Astrocyte (in vitro differentiated cells and primary cell): ENCODE results near the gene SUSD5. TPM values are rescaled to one million over a fixed set of nuclear protein-coding genes. Genes with fewer than 3 reads are reported as not detected.

ENCODE experiments used
- DNase-seq: peaks from one replicate; pipeline ENCODE4 v3.0.0-alpha.2; 2010; ENCODE audit warnings: low read depth
- FAIRE-seq: peaks from 2 replicates; lab custom pipeline; 2011; peaks lifted over from hg19 to GRCh38; lab: Jason Lieb, UNC
- H2AFZ ChIP-seq: 2 replicates; pipeline ENCODE4 v1.6.0; 2012; ENCODE audit warnings: low read depth, low read length, inconsistent platforms
- H3K27ac ChIP-seq: 2 replicates; pipeline ENCODE4 v1.5.1; 2011; ENCODE audit warnings: low read depth, low read length, inconsistent platforms
- H3K27me3 ChIP-seq: 2 replicates; pipeline ENCODE4 v1.6.0; 2011; ENCODE audit warnings: low read length, inconsistent platforms; ENCODE audit not compliant: insufficient read depth
- H3K36me3 ChIP-seq: 2 replicates; pipeline ENCODE4 v1.5.1; 2011; ENCODE audit warnings: low read length, inconsistent platforms; ENCODE audit not compliant: insufficient read depth
- H3K4me1 ChIP-seq: 2 replicates; pipeline ENCODE4 v1.5.1; 2011; ENCODE audit warnings: low read length, inconsistent platforms; ENCODE audit not compliant: insufficient read depth
- H3K4me2 ChIP-seq: 2 replicates; pipeline ENCODE4 v1.6.0; 2012; ENCODE audit warnings: low read length, inconsistent platforms
- H3K4me3 ChIP-seq: 2 replicates; pipeline ENCODE4 v1.5.1; 2011; ENCODE audit warnings: low read depth, mild to moderate bottlenecking, low read length, inconsistent platforms; ENCODE audit not compliant: insufficient read depth
- H3K79me2 ChIP-seq: 2 replicates; pipeline ENCODE4 v1.6.0; 2012; ENCODE audit warnings: mild to moderate bottlenecking, low read length, inconsistent platforms; ENCODE audit not compliant: insufficient read depth
- H3K9ac ChIP-seq: 2 replicates; pipeline ENCODE4 v1.6.0; 2012; ENCODE audit warnings: mild to moderate bottlenecking, low read length, inconsistent platforms
- H3K9me3 ChIP-seq: 2 replicates; pipeline ENCODE4 v1.5.1; 2012; ENCODE audit warnings: low read depth, mild to moderate bottlenecking, low read length, inconsistent platforms; ENCODE audit not compliant: insufficient read depth
- H4K20me1 ChIP-seq: 2 replicates; pipeline ENCODE4 v1.6.0; 2012; ENCODE audit warnings: low read length, inconsistent platforms; ENCODE audit not compliant: insufficient read depth
- H3K27ac Mint-ChIP-seq: one replicate; pipeline ENCODE4 v1.8.0; 2021; ENCODE audit warnings: mild to moderate bottlenecking, mixed read lengths; ENCODE audit not compliant: unreplicated experiment
- H3K27me3 Mint-ChIP-seq: one replicate; pipeline ENCODE4 v1.8.0; 2021; ENCODE audit warnings: low read depth, mixed read lengths; ENCODE audit not compliant: unreplicated experiment
- H3K36me3 Mint-ChIP-seq: one replicate; pipeline ENCODE4 v1.8.0; 2021; ENCODE audit warnings: low read depth, mixed read lengths; ENCODE audit not compliant: unreplicated experiment
- H3K4me1 Mint-ChIP-seq: one replicate; pipeline ENCODE4 v1.8.0; 2021; ENCODE audit warnings: low read depth, mixed read lengths; ENCODE audit not compliant: unreplicated experiment
- H3K4me3 Mint-ChIP-seq: one replicate; pipeline ENCODE4 v1.8.0; 2021; ENCODE audit warnings: mild to moderate bottlenecking, moderate library complexity, mixed read lengths; ENCODE audit not compliant: unreplicated experiment
- H3K9me3 Mint-ChIP-seq: one replicate; pipeline ENCODE4 v1.8.0; 2021; ENCODE audit warnings: mild to moderate bottlenecking, mixed read lengths; ENCODE audit not compliant: unreplicated experiment
- CTCF ChIP-seq: IDR thresholded peaks from 2 replicates; pipeline ENCODE4 v1.5.1; 2011; ENCODE audit warnings: low read depth, mild to moderate bottlenecking, inconsistent platforms, low read length, moderate library complexity; ENCODE audit not compliant: insufficient read depth
- EZH2 ChIP-seq: IDR thresholded peaks from 2 replicates; pipeline ENCODE4 v1.6.1; 2012; ENCODE audit warnings: mild to moderate bottlenecking, low read length, inconsistent platforms; ENCODE audit not compliant: insufficient read depth
- total RNA-seq: library from RNA; stranded (reverse); gene quantifications from 2 replicates; pipeline ENCODE4 v1.2.1, GENCODE V29; 2021

Gene SUSD5
- total RNA-seq, 1 donor from 2014 or later = 2.8 TPM

DNA sequence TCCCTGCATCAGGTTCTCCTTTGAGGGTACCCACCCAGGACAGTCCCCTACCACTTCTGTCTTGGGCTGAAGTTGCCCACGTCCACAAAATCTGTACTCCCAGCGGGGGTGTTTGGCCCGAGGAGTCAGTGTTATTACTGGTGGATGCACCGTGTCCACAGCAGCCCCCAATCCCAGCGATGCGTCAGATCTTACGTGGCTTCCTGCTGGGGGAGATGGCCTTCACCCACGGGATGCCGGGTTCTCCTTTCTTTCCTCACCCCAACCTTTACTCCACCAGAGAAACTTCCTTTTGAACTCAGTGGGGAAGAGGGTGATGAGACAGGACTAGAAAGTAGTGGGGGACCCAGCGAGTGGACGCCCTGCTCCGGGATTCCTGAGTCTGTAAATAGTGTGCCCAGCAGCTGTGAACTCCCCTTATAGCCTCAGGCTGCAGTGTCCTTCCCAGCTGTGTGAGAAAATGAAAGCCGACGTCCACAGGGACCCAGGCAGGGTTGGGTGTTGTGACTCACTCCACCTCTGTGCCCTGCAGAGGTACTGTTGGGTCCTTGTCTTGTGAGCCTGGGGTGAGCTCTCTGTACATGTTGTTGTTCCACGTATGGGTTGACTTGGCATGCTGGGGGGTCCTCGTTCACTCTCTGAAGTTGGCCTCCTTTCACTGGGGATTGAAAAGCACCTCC, 73.2 kb downstream of the SUSD5 start:
- H3K4me3 Mint-ChIP-seq = no peak overlapping the region
- no peak overlapping the region for H3K27ac ChIP-seq
- H3K36me3 Mint-ChIP-seq = peaks cover 52% of the 10 kb centered on the region
- H3K9me3 ChIP-seq = no peaks in the 10 kb centered on the region
- H3K36me3 ChIP-seq = peaks cover 12% of the 10 kb centered on the region
- H3K9me3 Mint-ChIP-seq = no peaks in the 10 kb centered on the region
- no peak overlapping the region for H3K9ac ChIP-seq
- H3K4me1 Mint-ChIP-seq = peaks cover 17% of the 10 kb centered on the region
- DNase-seq = no peak
- FAIRE-seq = no peak
- H3K27me3 Mint-ChIP-seq = no peaks in the 10 kb centered on the region
- no peak overlapping the region for H3K4me3 ChIP-seq
- H3K4me2 ChIP-seq = no peak overlapping the region
- no peak overlapping the region for H3K27ac Mint-ChIP-seq
- H3K79me2 ChIP-seq = no peaks in the 10 kb centered on the region
- H3K4me1 ChIP-seq = peaks cover 14% of the 10 kb centered on the region
- no peaks in the 10 kb centered on the region for H4K20me1 ChIP-seq
- TF ChIP-seq EZH2 = no peak
- TF ChIP-seq CTCF = no peak
- no peak overlapping the region for H2AFZ ChIP-seq
- H3K27me3 ChIP-seq = no peaks in the 10 kb centered on the region

- Histone ChIP-seq H3K9me3 (no peaks in the 10 kb centered on the region), H3K4me1 (peaks cover 14% of the 10 kb centered on the region), H3K9ac (no peak overlapping the region), H3K4me3 (no peak overlapping the region), H4K20me1 (no peaks in the 10 kb centered on the region), H3K36me3 (peaks cover 12% of the 10 kb centered on the region), H3K79me2 (no peaks in the 10 kb centered on the region), H3K27ac (no peak overlapping the region), H3K4me2 (no peak overlapping the region), H3K27me3 (no peaks in the 10 kb centered on the region), H2AFZ (no peak overlapping the region)
- FAIRE-seq = no peak
- TF ChIP-seq CTCF (peak; percentile 5), EZH2 (no peak)
- Mint-ChIP-seq H3K4me3 (no peak overlapping the region), H3K27me3 (no peaks in the 10 kb centered on the region), H3K36me3 (peaks cover 52% of the 10 kb centered on the region), H3K27ac (no peak overlapping the region), H3K9me3 (no peaks in the 10 kb centered on the region), H3K4me1 (peaks cover 21% of the 10 kb centered on the region)
- no peak for DNase-seq
Measured at GRCh38 chr3:33144433-33144832, 74.2 kb downstream of the SUSD5 start.

DNA sequence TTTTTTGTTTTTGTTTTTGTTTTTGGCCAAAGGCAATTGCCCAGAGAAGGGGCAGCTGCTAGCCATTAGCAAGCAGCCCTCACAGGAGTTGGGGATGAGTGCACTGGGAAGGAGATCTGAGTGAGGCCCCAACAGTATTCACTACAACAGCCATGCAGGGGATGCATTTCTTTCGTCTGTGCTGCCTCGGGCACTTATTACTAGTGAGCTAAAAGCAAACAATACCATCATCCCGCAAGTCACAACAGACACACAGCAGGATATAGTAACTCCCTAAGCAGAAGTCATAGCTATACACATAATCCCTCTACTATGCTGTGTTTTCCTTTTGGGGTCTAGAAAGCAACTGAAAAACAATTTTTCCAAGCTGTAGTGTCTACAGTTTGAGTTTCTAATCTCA, 77.6 kb downstream of the SUSD5 start:
- Histone ChIP-seq H3K4me2 (no peak overlapping the region), H3K79me2 (no peaks in the 10 kb centered on the region), H2AFZ (no peak overlapping the region), H3K36me3 (peaks cover 14% of the 10 kb centered on the region), H3K9ac (no peak overlapping the region), H3K4me3 (no peak overlapping the region), H3K9me3 (no peaks in the 10 kb centered on the region), H3K4me1 (no peaks in the 10 kb centered on the region), H3K27me3 (no peaks in the 10 kb centered on the region), H4K20me1 (no peaks in the 10 kb centered on the region), H3K27ac (no peak overlapping the region)
- FAIRE-seq (no peak), DNase-seq (no peak)
- TF ChIP-seq CTCF = no peak
- TF ChIP-seq EZH2 = no peak
- Mint-ChIP-seq H3K9me3 (no peaks in the 10 kb centered on the region), H3K27ac (no peak overlapping the region), H3K36me3 (peaks cover 43% of the 10 kb centered on the region), H3K27me3 (no peaks in the 10 kb centered on the region), H3K4me3 (no peak overlapping the region), H3K4me1 (peaks cover 4% of the 10 kb centered on the region)
